Uterus (tissue), 4 donors: ENCODE data around the gene RSPH6A. TPM values are rescaled to one million over a fixed set of nuclear protein-coding genes. Genes with fewer than 3 reads are reported as not detected.

Experiments
- DNase-seq, 2 donors: peaks; one replicate each; pipeline ENCODE4 v3.0.0-alpha.2; 2019 to 2020
- H3K27ac ChIP-seq, 2 donors: fragments of 200-600 bp; sonication (generic); 1 replicate in 1 of 2; 2 replicates in 1 of 2; pipeline ENCODE4 v1.5.1; 2016 to 2018
- H3K27me3 ChIP-seq, 2 donors: fragments of 200-600 bp; sonication (generic); one replicate each; pipeline ENCODE4 v1.5.1; 2018 to 2019; ENCODE audit warnings: control low read depth in 1 of 2
- H3K36me3 ChIP-seq, 2 donors: fragments of 200-600 bp; sonication (generic); one replicate each; pipeline ENCODE4 v1.5.1; 2019; ENCODE audit warnings: control low read depth in 1 of 2
- H3K4me1 ChIP-seq, 2 donors: fragments of 200-600 bp; sonication (generic); one replicate each; pipeline ENCODE4 v1.5.1; 2018 to 2019; ENCODE audit warnings: control low read depth in 1 of 2
- H3K4me3 ChIP-seq, 2 donors: fragments of 200-600 bp; sonication (generic); 1 replicate in 1 of 2; 2 replicates in 1 of 2; pipeline ENCODE4 v1.5.1; 2018 to 2019; ENCODE audit warnings: mild to moderate bottlenecking in 1 of 2
- H3K9me3 ChIP-seq, 2 donors: fragments of 200-600 bp; sonication (generic); one replicate each; pipeline ENCODE4 v1.5.1; 2019; ENCODE audit warnings: control low read depth in 1 of 2
- CTCF ChIP-seq, 4 experiments: fragments of 200-600 bp in 2 of 4; fragments of 450-650 bp in 2 of 4; sonication (generic) in 2 of 4; IDR thresholded peaks; one replicate each; pipeline ENCODE4 v1.5.1; 2016 to 2019; ENCODE audit warnings: antibody characterized with exemption in 4 of 4, mild to moderate bottlenecking in 2 of 4, moderate library complexity in 1 of 4
- POLR2A ChIP-seq, 2 donors: fragments of 450-650 bp; IDR thresholded peaks; one replicate each; pipeline ENCODE4 v1.6.1; 2016; ENCODE audit warnings: antibody characterized with exemption in 2 of 2, mild to moderate bottlenecking in 1 of 2, moderate library complexity in 1 of 2
- intact Hi-C: fragments of 100-400 bp; cut with DNase I; formaldehyde crosslinking; loops from one replicate; pipeline ENCODE4 v1.15.1; 2023; ENCODE audit warnings: low total_unique reads
- total RNA-seq, 4 donors: library from RNA; depleted of rRNA in 3 of 4; stranded (reverse); fragments of >200 nt in 3 of 4; gene quantifications; one replicate each; pipeline versions ENCODE4 v1.1.0 to v1.2.4, GENCODE V29; 2014 to 2023
- donor health status: DM: yes; HTN: yes; CAD: no.

The RSPH6A gene
- total RNA-seq, 4 donors from 2014 or later: 0.14 to 0.40 TPM; not detected in 2

- peak within 1 kb of the TSS; percentile 68 to 99 for H3K4me3 ChIP-seq
- TF ChIP-seq POLR2A (IDR thresholded peaks at IDR 0.05) (peak; percentile 73 to 76), CTCF (IDR thresholded peaks at IDR 0.05) (peak in 2 of 4 experiments; percentile 12 to 53)
- peaks cover 0 to 11% of the 10 kb centered on the region in 2 donors for H3K4me1 ChIP-seq
- H3K9me3 ChIP-seq: no peaks in the 10 kb centered on the region
- H3K27ac ChIP-seq: peak within 1 kb of the TSS; percentile 88
- H3K27me3 ChIP-seq: peaks cover 7 to 9% of the 10 kb centered on the region in 2 donors
- intact Hi-C loops: no loop called here
- DNase-seq: peak; percentile 98
- H3K36me3 ChIP-seq: no peaks in the 10 kb centered on the region
Observed at GRCh38 chr19:45862564-45863334, 47.6 kb upstream of the RSPH6A start, which contains the start of gene SYMPK. TSS of gene SYMPK (minus strand) at chr19:45863147. CDS start at chr19:45854495, 8,652 bp downstream.

GRCh38 chr19:45862271-45862563, 47.1 kb upstream of the RSPH6A start:
- peak overlapping the region; percentile 88 for H3K27ac ChIP-seq
- H3K4me1 ChIP-seq: peaks cover 0 to 11% of the 10 kb centered on the region in 2 donors
- TF ChIP-seq POLR2A (IDR thresholded peaks at IDR 0.05) (no peak), CTCF (IDR thresholded peaks at IDR 0.05) (no peak)
- no peaks in the 10 kb centered on the region for H3K9me3 ChIP-seq
- DNase-seq: no peak
- no peaks in the 10 kb centered on the region for H3K36me3 ChIP-seq
- peak overlapping the region; percentile 68 to 99 for H3K4me3 ChIP-seq
- H3K27me3 ChIP-seq: peaks cover 7 to 9% of the 10 kb centered on the region in 2 donors
- intact Hi-C loops: no loop called here

GRCh38 chr19:45860359-45861259, 45.5 kb upstream of the RSPH6A start:
- no peaks in the 10 kb centered on the region for H3K36me3 ChIP-seq
- TF ChIP-seq CTCF (IDR thresholded peaks at IDR 0.05) (no peak), POLR2A (IDR thresholded peaks at IDR 0.05) (no peak)
- peaks cover 0 to 11% of the 10 kb centered on the region in 2 donors for H3K4me1 ChIP-seq
- H3K27me3 ChIP-seq: peaks cover 7 to 9% of the 10 kb centered on the region in 2 donors
- no peaks in the 10 kb centered on the region for H3K9me3 ChIP-seq
- no peak overlapping the region for H3K4me3 ChIP-seq
- H3K27ac ChIP-seq: no peak overlapping the region
- intact Hi-C loops: no loop called here
- DNase-seq: no peak

- Histone ChIP-seq H3K36me3 (no peaks in the 10 kb centered on the region), H3K27ac (no peak overlapping the region), H3K4me3 (no peak overlapping the region), H3K9me3 (no peaks in the 10 kb centered on the region), H3K4me1 (no peaks in the 10 kb centered on the region), H3K27me3 (no peaks in the 10 kb centered on the region)
- no peak for DNase-seq
- TF ChIP-seq POLR2A (IDR thresholded peaks at IDR 0.05) (no peak), CTCF (IDR thresholded peaks at IDR 0.05) (no peak)
- intact Hi-C loops: no loop called here
Observed at GRCh38 chr19:45854167-45854778, 39.2 kb upstream of the RSPH6A start.
